Epidermal melanocyte (primary cell): ENCODE results near the gene PLA2G4E.

Experiments
- DNase-seq: peaks from one replicate; pipeline ENCODE4 v3.0.0; 2011; ENCODE audit warnings: low spot score; ENCODE audit not compliant: insufficient read length

PLA2G4E gene

GRCh38 chr15:42020713-42021273 is at the start of gene PLA2G4E:
Gene PLA2G4E (minus strand): TSS chr15:42021042. CDS start chr15:42021030, 12 bp downstream.
- DNase-seq: no peak

GRCh38 chr15:42070279-42070975 is 49.6 kb upstream of the PLA2G4E start:
- DNase-seq: no peak

- DNase-seq: no peak
These were observed 48.8 kb upstream of the PLA2G4E start for GRCh38 chr15:42069496-42070278.

- DNase-seq: no peak
These were observed 48.2 kb upstream of the PLA2G4E start for GRCh38 chr15:42069025-42069424.

GRCh38 chr15:42068601-42069000 is 47.8 kb upstream of the PLA2G4E start:
- no peak for DNase-seq

GRCh38 chr15:42066764-42067415 is 46.0 kb upstream of the PLA2G4E start:
- DNase-seq: no peak

- DNase-seq: no peak
These were observed 44.6 kb upstream of the PLA2G4E start for GRCh38 chr15:42065468-42065867.

GRCh38 chr15:42065033-42065432 is 44.2 kb upstream of the PLA2G4E start:
- peak; percentile 44 for DNase-seq

- no peak for DNase-seq
These were observed 43.4 kb upstream of the PLA2G4E start for GRCh38 chr15:42064271-42064670.

- DNase-seq: no peak
These were observed 42.4 kb upstream of the PLA2G4E start for GRCh38 chr15:42063122-42063848.

GRCh38 chr15:42062284-42062806 is 41.5 kb upstream of the PLA2G4E start:
- no peak for DNase-seq

- DNase-seq: no peak
These were observed 40.0 kb upstream of the PLA2G4E start for GRCh38 chr15:42060797-42061196.

GRCh38 chr15:42060477-42060763 is 39.6 kb upstream of the PLA2G4E start:
- no peak for DNase-seq

- peak; percentile 44 for DNase-seq
These were observed 39.0 kb upstream of the PLA2G4E start for GRCh38 chr15:42059661-42060476.

- DNase-seq: no peak
These were observed 37.9 kb upstream of the PLA2G4E start for GRCh38 chr15:42058791-42059190.

GRCh38 chr15:42057799-42058646 is 37.2 kb upstream of the PLA2G4E start:
- DNase-seq: no peak

GRCh38 chr15:42056934-42057798 is 36.3 kb upstream of the PLA2G4E start:
- DNase-seq: peak; percentile 38

- no peak for DNase-seq
These were observed 33.1 kb upstream of the PLA2G4E start for GRCh38 chr15:42053914-42054313.
